Inflammatory macrophage treated with lipopolysaccharide for 1 hour (primary cell): ENCODE measurements around the gene SH3TC1.

Experiments used
- DNase-seq, 2 donors: peaks; one replicate each; pipeline ENCODE4 v3.0.0-alpha.2; 2020 to 2022

Gene SH3TC1

GRCh38 chr4:8181844-8182243 is 17.2 kb upstream of the SH3TC1 start:
- no peak for DNase-seq

- no peak for DNase-seq
These were observed 16.8 kb upstream of the SH3TC1 start for GRCh38 chr4:8182294-8182693.

GRCh38 chr4:8182858-8183725 is 16.0 kb upstream of the SH3TC1 start:
- DNase-seq, result no peak

GRCh38 chr4:8184061-8184460 is 15.0 kb upstream of the SH3TC1 start:
- DNase-seq, result no peak

GRCh38 chr4:8185295-8185694 is 13.8 kb upstream of the SH3TC1 start:
- no peak for DNase-seq

GRCh38 chr4:8185930-8186329 is 13.2 kb upstream of the SH3TC1 start:
- DNase-seq, result no peak

DNA sequence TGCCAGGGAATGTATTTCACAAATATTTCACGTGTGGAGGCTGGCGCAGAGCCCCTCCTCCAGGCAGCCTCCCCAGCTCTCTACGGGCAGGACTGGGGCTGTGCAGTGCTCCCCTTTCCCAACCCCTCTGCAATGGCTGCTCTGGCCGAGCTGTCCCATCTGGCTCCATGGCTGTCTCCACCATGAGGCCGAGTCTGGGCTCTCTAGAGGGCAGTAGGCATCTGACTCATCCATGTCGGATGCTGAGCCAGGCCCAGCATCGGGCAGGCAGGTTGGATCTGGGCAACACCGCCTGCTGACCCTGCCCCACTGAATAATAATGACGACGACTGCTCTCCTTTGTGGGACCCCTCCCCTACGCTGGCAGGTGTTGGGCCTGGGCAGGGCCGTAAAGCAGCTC is 11.0 kb upstream of the SH3TC1 start:
- DNase-seq, result no peak

- DNase-seq, result no peak
These were observed 10.1 kb upstream of the SH3TC1 start for GRCh38 chr4:8188743-8189550.

GRCh38 chr4:8189551-8190466 is 9.3 kb upstream of the SH3TC1 start:
- DNase-seq, result no peak

DNA sequence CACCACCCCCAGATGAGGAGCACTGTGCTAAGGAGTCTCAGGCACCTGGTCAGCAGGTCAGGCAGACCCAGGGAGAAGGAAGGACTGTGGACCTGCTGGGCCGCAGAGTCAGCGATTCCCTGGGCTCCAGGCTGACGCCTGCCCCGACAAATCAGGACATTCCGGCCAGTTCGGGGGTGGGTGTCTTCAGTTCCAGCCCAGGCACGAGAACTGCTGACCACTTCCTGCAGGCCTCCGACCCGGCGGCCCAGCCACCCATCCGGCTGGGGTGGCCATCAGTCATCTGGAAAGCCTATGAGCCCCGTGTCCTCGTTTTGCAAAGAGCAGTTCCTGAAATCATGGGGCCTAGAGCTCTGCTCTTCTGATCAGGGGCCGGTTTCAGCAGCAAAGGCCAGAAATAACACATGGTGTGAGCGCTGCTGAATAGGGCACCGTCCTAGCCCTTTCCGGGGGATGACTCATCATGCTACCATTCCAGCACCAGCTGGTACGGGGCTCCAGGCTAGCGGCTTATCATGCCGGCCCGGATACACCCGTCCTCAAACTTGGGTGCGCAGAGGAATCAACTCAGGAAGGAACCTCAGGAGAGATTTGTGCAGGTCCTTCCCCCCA is 7.8 kb upstream of the SH3TC1 start:
- peak; percentile 82 to 90 for DNase-seq

- peak in 1 of 2 donors; percentile 38 for DNase-seq
These were observed 6.0 kb upstream of the SH3TC1 start for GRCh38 chr4:8192748-8193738.

DNA sequence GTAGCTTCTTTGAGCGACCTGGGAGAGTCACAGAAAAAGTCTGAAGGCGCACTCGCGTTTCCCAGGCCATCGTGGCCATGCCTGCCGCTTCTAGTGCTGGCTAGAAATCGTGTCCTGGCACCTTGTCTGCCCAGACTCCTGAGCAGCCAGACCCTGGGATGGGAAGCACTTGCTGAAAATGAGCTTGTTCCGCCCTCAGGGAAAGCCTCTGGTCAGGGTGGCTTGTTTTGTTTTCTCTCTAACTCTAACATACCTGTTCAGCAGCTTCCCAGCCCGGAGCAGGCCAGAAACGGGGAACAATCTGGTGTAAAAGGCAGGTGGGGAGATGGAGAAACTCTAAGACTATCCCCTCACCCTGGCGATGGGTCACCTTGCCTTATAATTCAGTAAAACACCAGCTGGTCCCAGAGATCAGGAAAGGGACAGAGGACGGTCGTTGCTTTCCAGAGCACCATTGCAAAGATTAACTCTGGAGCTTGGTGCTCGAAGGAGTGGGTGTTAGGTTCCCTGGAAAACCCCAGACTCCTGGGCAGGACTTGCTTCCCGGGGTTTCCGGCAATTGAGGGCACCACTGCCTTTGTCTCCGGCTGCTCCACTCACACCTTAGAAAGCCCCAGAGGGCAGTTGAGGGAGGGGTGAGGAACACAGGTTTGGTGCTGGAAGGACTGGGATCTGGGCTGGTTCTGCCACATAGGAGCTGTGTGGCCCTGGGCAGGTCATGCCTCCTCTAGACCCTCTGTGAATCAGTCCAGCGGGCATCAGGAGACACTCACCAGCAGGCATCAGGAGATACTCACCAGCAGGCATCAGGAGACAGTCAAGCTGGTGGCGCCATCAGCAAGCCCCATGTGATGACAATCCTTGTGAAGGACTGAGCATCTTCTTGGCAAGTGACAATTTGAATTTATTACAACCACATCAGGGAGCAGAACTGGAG is 4.5 kb upstream of the SH3TC1 start:
- DNase-seq, result no peak

DNA sequence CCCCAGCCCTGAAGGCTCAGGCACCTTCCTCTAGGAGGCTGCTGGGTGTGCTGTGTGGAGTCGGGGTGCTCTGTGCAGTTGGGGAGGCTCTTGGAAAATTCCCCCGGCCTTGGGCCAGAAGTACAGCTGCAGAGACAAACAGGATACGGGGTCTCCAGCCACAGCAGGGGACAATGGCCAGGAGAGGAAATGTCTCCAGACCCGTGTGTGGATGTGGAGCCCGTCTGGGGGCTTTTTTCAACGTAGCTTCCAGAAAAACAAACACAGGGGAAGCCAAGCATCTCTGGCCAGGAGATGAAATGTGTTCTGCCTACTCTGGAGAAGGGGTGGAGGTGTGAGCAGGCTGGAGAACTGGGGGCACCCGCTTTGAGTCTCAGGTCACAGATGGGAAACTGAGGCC is 3.7 kb upstream of the SH3TC1 start:
- no peak for DNase-seq

- DNase-seq, result no peak
These were observed 3.1 kb upstream of the SH3TC1 start for GRCh38 chr4:8195841-8196458.

DNA sequence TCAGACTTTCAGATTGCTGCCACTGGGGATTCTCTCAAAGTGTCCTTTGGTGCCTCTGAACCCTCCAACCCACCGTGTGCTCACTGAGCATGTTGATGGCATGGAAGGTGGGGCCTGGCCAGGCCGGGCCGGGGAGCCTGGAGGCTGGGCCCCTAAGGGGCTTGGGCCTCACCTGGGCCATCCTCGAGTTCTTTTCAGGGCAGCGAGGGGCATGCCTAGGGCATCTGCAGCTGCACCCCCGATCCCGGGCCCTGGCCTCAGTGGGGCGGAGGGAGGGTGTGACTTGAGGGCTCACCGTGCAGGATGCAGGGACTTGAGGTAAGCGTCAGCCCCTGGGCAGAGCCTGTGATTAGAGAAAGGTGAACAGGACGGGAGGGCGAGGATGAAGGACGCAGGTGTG is 1.6 kb upstream of the SH3TC1 start:
- no peak for DNase-seq

- no peak for DNase-seq
These were observed 734 bp upstream of the SH3TC1 start for GRCh38 chr4:8198206-8198905.

- DNase-seq, result no peak
These were observed 658 bp downstream of the SH3TC1 start for GRCh38 chr4:8199594-8200301.

GRCh38 chr4:8200302-8200975 is 1.3 kb downstream of the SH3TC1 start:
- peak; percentile 75 to 80 for DNase-seq
